GM12874 (cell line): ENCODE results near the gene ILDR1.

ENCODE experiments used
- TF ChIP-seq, protein P1 (sequence below): IDR thresholded peaks from 2 replicates; pipeline ENCODE4 v1.5.1; 2011; ENCODE audit warnings: low read depth, mild to moderate bottlenecking, control low read depth, low read length, moderate library complexity; ENCODE audit not compliant: insufficient read depth

ILDR1 gene

DNA sequence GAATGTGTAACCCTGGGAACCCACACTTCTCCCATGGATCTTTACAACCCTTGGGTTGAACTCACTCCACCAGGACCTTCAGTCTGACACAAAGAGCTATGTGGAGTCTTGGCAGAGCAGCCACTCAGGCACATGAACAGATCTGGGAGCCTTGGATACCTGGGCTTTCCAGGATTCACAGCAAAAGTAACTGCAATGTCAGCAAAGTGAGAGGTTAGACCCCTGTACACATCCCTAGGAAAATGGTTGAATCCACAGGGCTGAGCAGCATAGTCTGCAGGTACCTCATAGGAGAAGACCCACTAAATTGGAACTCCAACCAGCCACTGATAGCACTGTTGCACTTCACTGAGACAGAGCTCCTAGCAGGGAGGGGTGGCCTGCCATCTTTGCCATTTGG lies 59.6 kb downstream of the ILDR1 start:
- TF ChIP-seq, protein P1, sequence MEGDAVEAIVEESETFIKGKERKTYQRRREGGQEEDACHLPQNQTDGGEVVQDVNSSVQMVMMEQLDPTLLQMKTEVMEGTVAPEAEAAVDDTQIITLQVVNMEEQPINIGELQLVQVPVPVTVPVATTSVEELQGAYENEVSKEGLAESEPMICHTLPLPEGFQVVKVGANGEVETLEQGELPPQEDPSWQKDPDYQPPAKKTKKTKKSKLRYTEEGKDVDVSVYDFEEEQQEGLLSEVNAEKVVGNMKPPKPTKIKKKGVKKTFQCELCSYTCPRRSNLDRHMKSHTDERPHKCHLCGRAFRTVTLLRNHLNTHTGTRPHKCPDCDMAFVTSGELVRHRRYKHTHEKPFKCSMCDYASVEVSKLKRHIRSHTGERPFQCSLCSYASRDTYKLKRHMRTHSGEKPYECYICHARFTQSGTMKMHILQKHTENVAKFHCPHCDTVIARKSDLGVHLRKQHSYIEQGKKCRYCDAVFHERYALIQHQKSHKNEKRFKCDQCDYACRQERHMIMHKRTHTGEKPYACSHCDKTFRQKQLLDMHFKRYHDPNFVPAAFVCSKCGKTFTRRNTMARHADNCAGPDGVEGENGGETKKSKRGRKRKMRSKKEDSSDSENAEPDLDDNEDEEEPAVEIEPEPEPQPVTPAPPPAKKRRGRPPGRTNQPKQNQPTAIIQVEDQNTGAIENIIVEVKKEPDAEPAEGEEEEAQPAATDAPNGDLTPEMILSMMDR, result no peak

DNA sequence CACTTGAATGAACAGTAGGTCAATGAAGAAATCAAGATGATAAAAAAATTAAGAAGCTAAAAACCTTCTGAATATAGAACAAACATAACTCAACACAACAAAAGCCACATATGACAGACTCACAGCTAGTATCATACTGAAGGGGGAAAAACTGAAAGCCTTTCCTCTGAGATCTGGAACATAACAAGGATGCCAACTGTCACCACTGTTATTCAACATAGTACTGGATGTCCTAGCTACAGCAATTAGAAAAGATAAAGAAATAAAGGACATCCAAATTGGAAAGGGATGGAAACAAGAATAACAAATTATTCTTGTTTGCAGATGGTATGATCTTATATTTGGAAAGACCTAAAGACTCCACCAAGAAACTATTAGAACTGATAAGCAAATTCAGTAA lies 60.8 kb downstream of the ILDR1 start:
- TF ChIP-seq, protein P1, result no peak

DNA sequence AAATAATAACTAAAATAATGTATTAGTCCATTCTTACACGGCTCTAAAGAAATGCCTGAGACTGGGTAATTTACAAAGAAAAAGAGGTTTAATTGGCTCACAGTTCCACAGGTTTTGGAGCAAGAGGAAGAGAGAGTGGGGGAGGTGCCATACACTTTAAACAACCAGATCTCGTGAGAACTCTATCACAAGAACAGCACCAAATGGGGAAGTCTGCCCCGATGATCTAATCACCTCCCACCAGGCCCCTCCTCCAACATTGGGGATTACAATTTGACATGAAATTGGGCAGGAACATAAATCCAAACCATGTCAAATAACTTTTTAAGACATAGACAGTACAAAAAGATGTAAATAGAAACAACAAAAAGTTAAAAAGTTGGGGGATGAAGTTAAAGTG lies 63.2 kb downstream of the ILDR1 start:
- TF ChIP-seq, protein P1, result no peak

DNA sequence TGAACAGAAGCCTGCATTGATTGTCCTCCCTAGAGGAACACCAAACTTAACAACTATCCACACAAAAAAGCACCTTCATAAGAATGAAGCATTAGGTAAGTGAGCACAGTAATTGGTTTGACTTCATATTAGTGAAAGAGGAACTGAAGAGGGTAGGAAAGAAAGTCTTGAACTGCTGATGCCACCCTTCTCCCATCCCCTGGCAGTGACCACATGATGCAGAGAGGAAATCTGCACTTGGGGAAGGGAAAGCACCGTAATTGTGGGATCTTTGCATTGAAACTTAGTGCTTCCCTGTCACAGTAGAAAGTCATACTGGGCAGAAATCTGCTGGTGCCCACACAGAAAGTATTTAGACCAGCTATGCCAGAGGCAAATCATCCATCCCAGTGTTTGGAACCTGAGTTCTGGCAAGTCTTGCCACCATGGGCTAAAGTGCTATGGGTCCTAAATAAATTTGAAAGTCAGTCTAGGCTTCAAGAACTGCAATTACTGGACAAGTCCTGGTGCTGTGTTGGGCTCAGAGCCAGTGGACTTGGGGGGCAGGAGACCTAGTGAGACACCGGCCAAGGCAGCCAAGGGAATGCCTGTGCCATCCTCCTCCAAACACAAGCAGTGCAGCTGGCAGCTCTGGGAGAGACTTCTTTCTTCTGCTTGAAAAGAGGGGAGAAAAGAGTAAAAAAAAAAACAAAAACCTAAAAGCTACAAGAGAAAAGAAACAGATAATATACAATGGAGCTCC lies 64.2 kb downstream of the ILDR1 start:
- TF ChIP-seq, protein P1, result no peak

DNA sequence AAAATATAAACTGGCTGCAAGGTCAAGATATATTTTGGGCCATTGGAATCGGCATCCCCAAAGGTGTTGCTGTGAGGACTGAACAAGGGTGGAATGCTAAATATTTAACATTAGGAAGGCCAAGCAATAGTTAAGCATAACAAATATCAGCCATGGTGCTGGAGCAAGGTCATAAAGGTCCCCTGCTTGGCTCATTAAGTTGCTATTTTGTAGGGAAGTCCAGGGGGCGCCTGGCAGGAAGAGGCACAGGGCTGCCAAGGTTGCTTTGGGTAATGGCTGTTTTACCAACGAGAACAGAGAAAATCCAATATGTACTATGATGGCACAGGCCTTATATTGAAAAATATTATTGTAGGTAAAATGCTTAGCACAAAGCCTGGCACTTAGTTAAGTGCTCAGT lies 65.7 kb downstream of the ILDR1 start:
- TF ChIP-seq, protein P1, result no peak

DNA sequence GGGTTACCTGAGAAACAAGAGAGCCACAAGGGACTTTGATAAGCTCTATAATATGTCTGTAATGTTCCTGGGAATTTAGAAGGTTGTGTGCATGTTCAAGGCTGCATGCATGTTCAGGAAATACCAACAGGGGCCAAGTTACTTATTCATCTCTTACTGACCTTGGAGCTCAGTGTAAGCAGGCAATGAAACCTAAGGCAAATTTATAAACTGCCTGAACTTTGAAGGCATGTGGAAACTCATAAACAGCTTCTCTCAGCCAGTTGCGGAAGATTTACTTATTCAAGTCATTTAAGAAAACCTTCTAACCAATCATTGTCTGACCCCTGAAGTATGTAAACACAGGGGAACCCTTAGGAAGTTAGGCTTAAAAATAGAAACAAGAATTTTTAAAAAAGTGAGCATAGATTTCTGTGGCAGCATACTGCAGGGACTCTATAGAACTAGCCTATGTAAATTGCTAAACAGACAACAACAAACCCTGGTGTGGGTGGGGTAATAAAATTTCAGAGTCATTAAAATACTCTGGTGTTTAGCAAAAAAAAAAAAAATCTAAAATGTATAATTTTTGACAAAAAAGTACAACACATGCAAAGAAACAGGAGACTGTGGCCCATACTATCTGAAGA lies 70.6 kb downstream of the ILDR1 start:
- TF ChIP-seq, protein P1, result no peak

DNA sequence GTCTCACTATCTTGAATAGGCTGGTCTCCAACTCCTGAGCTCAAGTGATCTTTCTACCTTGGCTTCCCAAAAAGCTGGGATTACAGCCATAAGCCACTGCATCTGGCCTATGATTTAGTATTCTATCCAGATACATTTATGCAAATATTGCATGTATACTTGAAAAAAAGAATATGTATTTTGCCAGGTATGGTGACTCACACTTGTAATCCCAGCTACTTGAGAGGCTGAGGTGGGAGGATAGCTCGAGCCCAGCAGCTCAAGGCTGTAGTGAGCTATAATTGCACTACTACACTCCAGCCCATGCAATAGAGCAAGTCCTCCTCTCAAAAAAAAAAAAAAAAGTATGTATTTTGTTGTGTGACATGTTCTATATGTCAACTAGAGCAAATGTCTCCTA lies 73.4 kb downstream of the ILDR1 start:
- TF ChIP-seq, protein P1, result no peak
